Measurements from ENCODE around the gene NFATC2IP. TPM values are rescaled to one million over a fixed set of nuclear protein-coding genes. Genes with fewer than 3 reads are reported as not detected.
"Not testable (repeated sequence)": the region's sequence is repeated elsewhere in the genome, so short reads cannot be mapped to it uniquely, and the experiment has no call there.

Gene NFATC2IP
- total RNA-seq, 1 donor from 2014 or later = 19.2 TPM

DNA sequence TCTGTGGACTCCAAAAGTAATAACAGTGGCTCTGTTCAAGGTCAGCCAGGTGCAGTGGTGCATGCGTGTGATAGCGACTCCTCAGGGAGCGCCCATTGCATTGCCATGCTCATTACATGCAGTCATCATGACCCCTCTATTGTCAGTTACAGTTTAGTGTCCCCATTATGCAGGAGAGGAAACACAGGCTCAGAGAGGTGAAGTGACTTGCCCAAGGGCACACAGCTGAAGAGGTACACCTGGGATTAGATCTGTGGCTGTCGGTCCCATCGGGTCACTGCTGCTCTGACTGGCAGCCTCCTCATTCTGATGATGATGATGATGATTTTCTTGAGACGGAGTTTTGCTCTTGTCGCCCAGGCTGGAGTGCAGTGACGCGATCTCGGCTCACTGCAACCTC lies 41.8 kb downstream of the NFATC2IP start:
- Histone ChIP-seq H3K36me3 (ENCODE audit: control insufficient read depth, insufficient read depth, low read length) (peaks cover 3% of the 10 kb centered on the region), H3K27me3 (ENCODE audit: control insufficient read depth, insufficient read depth, low read length) (no peaks in the 10 kb centered on the region), H3K4me3 (ENCODE audit: low read depth, low read length) (no peak overlapping the region)
- no peak for TF ChIP-seq CTCF (IDR thresholded peaks at IDR 0.05; ENCODE audit: insufficient read depth, low read length, severe bottlenecking)
- DNase-seq (ENCODE audit: low read depth) = no peak
- FAIRE-seq = no peak

DNA sequence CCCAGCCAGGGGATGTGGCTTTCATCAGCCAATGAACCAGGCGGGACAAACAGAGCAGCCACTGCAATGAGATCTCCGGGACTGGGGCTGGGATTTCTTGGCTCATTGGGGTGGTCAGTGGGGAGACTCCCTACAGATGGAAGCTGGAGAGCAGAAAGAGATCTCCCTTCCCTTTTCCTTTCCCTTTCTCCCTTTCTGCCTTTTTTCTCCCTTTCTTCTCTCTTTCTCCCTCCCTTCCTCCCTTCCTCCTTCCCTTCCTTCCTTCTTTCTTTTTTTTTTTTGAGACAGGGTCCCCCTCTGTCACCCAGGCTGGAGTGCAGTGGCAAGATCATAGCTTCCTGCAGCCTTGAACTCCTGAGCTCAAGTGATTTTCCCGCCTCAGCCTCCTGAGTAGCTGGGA lies 48.1 kb downstream of the NFATC2IP start:
- no peak for FAIRE-seq
- no peaks in the 10 kb centered on the region for H3K36me3 ChIP-seq (ENCODE audit: control insufficient read depth, insufficient read depth, low read length)
- TF ChIP-seq CTCF (IDR thresholded peaks at IDR 0.05; ENCODE audit: insufficient read depth, low read length, severe bottlenecking) = no peak

GRCh38 chr16:28999577-28999976 lies 48.8 kb downstream of the NFATC2IP start:
- FAIRE-seq (no peak), DNase-seq (ENCODE audit: low read depth) (no peak)
- no peak overlapping the region for H3K4me3 ChIP-seq (ENCODE audit: low read depth, low read length)
- H3K27me3 ChIP-seq (ENCODE audit: control insufficient read depth, insufficient read depth, low read length) = no peaks in the 10 kb centered on the region
- no peak for TF ChIP-seq CTCF (IDR thresholded peaks at IDR 0.05; ENCODE audit: insufficient read depth, low read length, severe bottlenecking)
- H3K36me3 ChIP-seq (ENCODE audit: control insufficient read depth, insufficient read depth, low read length) = no peaks in the 10 kb centered on the region

More for the DNA sequence above, 48.1 kb downstream of the NFATC2IP start:
- DNase-seq (ENCODE audit: low read depth) = no peak
- no peak overlapping the region for H3K4me3 ChIP-seq (ENCODE audit: low read depth, low read length)
- no peaks in the 10 kb centered on the region for H3K27me3 ChIP-seq (ENCODE audit: control insufficient read depth, insufficient read depth, low read length)

DNA sequence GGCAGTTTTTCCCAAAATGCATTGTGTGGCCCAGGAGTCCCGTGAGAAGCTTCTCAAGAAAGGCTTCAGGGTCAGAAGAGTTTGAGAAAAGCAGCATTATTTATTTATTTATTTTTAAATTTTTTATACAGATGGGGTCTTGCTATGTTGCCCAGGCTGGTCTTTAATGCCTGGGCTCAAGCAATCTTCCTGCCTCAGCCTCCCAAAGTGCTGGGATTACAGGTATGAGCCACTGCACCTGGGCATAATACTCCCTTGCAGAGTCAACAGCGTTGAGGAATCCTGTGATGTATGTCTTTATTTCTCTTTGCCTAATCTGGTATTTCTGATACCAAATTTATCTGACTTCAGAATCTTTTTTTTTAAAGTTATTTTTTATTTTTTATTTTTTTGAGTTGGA lies 49.3 kb downstream of the NFATC2IP start:
- Histone ChIP-seq H3K27me3 (ENCODE audit: control insufficient read depth, insufficient read depth, low read length) (no peaks in the 10 kb centered on the region), H3K4me3 (ENCODE audit: low read depth, low read length) (no peak overlapping the region), H3K36me3 (ENCODE audit: control insufficient read depth, insufficient read depth, low read length) (no peaks in the 10 kb centered on the region)
- FAIRE-seq (no peak), DNase-seq (ENCODE audit: low read depth) (no peak)
- TF ChIP-seq CTCF (IDR thresholded peaks at IDR 0.05; ENCODE audit: insufficient read depth, low read length, severe bottlenecking) = no peak

DNA sequence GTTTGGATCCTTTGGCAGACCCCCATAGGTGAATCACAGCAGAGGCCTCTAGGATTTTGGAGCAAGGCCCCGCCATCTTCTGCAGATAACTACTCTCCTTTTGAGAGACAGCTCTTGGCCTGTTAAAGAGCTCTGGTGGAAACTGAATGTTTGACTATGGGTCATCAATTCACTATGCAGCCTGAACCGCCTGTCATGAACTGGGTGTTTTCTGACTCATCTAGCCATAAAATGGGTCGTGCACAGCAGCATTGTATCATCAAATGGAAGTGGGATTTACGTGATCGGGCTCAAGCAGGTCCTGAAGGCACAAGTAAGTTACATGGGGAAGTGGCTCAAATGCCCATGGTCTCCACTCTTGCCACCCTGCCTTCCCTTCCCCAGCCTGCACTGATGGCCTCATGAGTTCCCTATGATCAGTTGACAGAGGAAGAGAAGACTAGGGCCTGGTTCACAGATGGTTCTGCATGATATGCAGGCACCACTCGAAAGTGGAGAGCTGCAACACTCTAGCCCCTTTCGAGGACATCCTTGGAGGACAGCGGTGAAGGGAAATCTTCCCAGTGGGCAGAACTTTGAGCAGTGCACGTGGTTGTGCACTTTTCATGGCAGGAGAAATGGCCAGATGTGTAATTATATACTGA lies 53.9 kb downstream of the NFATC2IP start:
- not testable (repeated sequence) for H3K36me3 ChIP-seq (ENCODE audit: control insufficient read depth, insufficient read depth, low read length); H3K4me3 ChIP-seq (ENCODE audit: low read depth, low read length); FAIRE-seq; DNase-seq (ENCODE audit: low read depth); H3K27me3 ChIP-seq (ENCODE audit: control insufficient read depth, insufficient read depth, low read length)

GRCh38 chr16:29007730-29008593 lies 57.2 kb downstream of the NFATC2IP start:
- H3K27me3 ChIP-seq (ENCODE audit: control insufficient read depth, insufficient read depth, low read length) = no peaks in the 10 kb centered on the region
- no peaks in the 10 kb centered on the region for H3K36me3 ChIP-seq (ENCODE audit: control insufficient read depth, insufficient read depth, low read length)
- FAIRE-seq (no peak), DNase-seq (ENCODE audit: low read depth) (peak; percentile 29)
- no peak overlapping the region for H3K4me3 ChIP-seq (ENCODE audit: low read depth, low read length)
- no peak for TF ChIP-seq CTCF (IDR thresholded peaks at IDR 0.05; ENCODE audit: insufficient read depth, low read length, severe bottlenecking)
